ENCODE results near the gene GMIP. TPM values are rescaled to one million over a fixed set of nuclear protein-coding genes. Genes with fewer than 3 reads are reported as not detected.

GMIP gene
- total RNA-seq, 1 experiment from 2014 or later, result 18.1 TPM

- ChIA-PET POLR2A (no interaction called here), CTCF (no interaction called here)
- H3K36me3 ChIP-seq (ENCODE audit: control insufficient read depth, insufficient read depth, low read length), result no peaks in the 10 kb centered on the region; the same call in none of the 2 replicates
- no peak for TF ChIP-seq POLR2AphosphoS5 (IDR thresholded peaks at IDR 0.05; ENCODE audit: low read depth, low read length)
- no peak for TF ChIP-seq SIN3A (IDR thresholded peaks at IDR 0.05; ENCODE audit: borderline replicate concordance, insufficient read depth, low read depth, low read length)
- TF ChIP-seq TCF7L2 (IDR thresholded peaks at IDR 0.05; ENCODE audit: low read depth, low read length), result no peak
- TF ChIP-seq CTCF (IDR thresholded peaks at IDR 0.05), result no peak
- TF ChIP-seq REST (IDR thresholded peaks at IDR 0.05; ENCODE audit: insufficient read depth in 1 of 2, low read depth in 2 of 2, low read length in 1 of 2), result no peak
- in situ Hi-C loops (cut with HindIII; ENCODE audit: low pct_unique_long_range_greater_than_20kb, low sequenced_read_pairs), result no loop called here
- H3K4me3 ChIP-seq (ENCODE audit: low read depth in 2 of 2, low read length in 2 of 2), result no peak overlapping the region
- ATAC-seq (no peak), DNase-seq (ENCODE audit: low read depth, low spot score) (no peak)
- no peaks in the 10 kb centered on the region for H3K27me3 ChIP-seq (ENCODE audit: control insufficient read depth, insufficient read depth, low read length)
- no peaks in the 10 kb centered on the region for H3K9me3 ChIP-seq (ENCODE audit: control insufficient read depth, insufficient read depth, low read depth, low read length)
- no peaks in the 10 kb centered on the region for H3K4me1 ChIP-seq (ENCODE audit: control insufficient read depth, insufficient read depth, low read length)
- BruUV-seq (replicated peaks), result no TSS peak
- no peak overlapping the region for H3K27ac ChIP-seq (ENCODE audit: low read length)
- intact Hi-C loops (cut with micrococcal nuclease; ENCODE audit: unreplicated experiment), result no loop called here
Observed at GRCh38 chr19:19655641-19656343, 12.3 kb upstream of the GMIP start.

- POLR2A ChIA-PET, result no interaction called here
- Histone ChIP-seq H3K36me3 (ENCODE audit: control insufficient read depth, insufficient read depth, low read length) (no peaks in the 10 kb centered on the region; the same call in none of the 2 replicates), H3K4me1 (ENCODE audit: control insufficient read depth, insufficient read depth, low read length) (no peaks in the 10 kb centered on the region), H3K9me3 (ENCODE audit: control insufficient read depth, insufficient read depth, low read depth, low read length) (no peaks in the 10 kb centered on the region), H3K4me3 (ENCODE audit: low read depth in 2 of 2, low read length in 2 of 2) (no peak overlapping the region), H3K27me3 (ENCODE audit: control insufficient read depth, insufficient read depth, low read length) (no peaks in the 10 kb centered on the region), H3K27ac (ENCODE audit: low read length) (no peak overlapping the region)
- ATAC-seq, result no peak
- intact Hi-C loops (cut with micrococcal nuclease; ENCODE audit: unreplicated experiment), result no loop called here
- in situ Hi-C loops (cut with HindIII; ENCODE audit: low pct_unique_long_range_greater_than_20kb, low sequenced_read_pairs), result no loop called here
- TF ChIP-seq TCF7L2 (IDR thresholded peaks at IDR 0.05; ENCODE audit: low read depth, low read length) (no peak), CTCF (IDR thresholded peaks at IDR 0.05) (no peak), SIN3A (IDR thresholded peaks at IDR 0.05; ENCODE audit: borderline replicate concordance, insufficient read depth, low read depth, low read length) (no peak), REST (IDR thresholded peaks at IDR 0.05; ENCODE audit: insufficient read depth in 1 of 2, low read depth in 2 of 2, low read length in 1 of 2) (no peak), POLR2AphosphoS5 (IDR thresholded peaks at IDR 0.05; ENCODE audit: low read depth, low read length) (no peak)
- BruUV-seq (replicated peaks), result no TSS peak
- DNase-seq (ENCODE audit: low read depth, low spot score), result no peak
- CTCF ChIA-PET, result no interaction called here
Observed at GRCh38 chr19:19655051-19655594, 11.7 kb upstream of the GMIP start.

All from Panc1 (cell line).